GM08714 (cell line): ENCODE measurements around the gene MAP3K14.
"Not testable (repeated sequence)": the region's sequence is repeated elsewhere in the genome, so short reads cannot be mapped to it uniquely, and the experiment has no call there.

Experiments
- H3K4me3 ChIP-seq: fragments of 200-500 bp; sonication (Bioruptor generic); 2 replicates; pipeline ENCODE4 v1.5.1; 2014; ENCODE audit warnings: mild to moderate bottlenecking, low read length, inconsistent platforms
- ZNF274 ChIP-seq: IDR thresholded peaks from 2 replicates; pipeline ENCODE4 v1.6.1; 2012; ENCODE audit warnings: mild to moderate bottlenecking, low read depth, low read length

MAP3K14 gene

GRCh38 chr17:45261577-45262515, 55.0 kb downstream of the MAP3K14 start, which contains the start of gene SPATA32:
SPATA32 (minus strand) TSS chr17:45262094; CDS start chr17:45262016, 78 bp downstream.
- peak within 1 kb of the TSS; percentile 10; the same call in 1 of the 2 replicates for H3K4me3 ChIP-seq

GRCh38 chr17:45260204-45260783, 56.5 kb downstream of the MAP3K14 start:
- no peak for TF ChIP-seq ZNF274

More at GRCh38 chr17:45261577-45262515, 55.0 kb downstream of the MAP3K14 start, which contains the start of gene SPATA32:
- no peak for TF ChIP-seq ZNF274

GRCh38 chr17:45258981-45259380, 57.8 kb downstream of the MAP3K14 start:
- TF ChIP-seq ZNF274 = no peak
- H3K4me3 ChIP-seq = no peak overlapping the region

More at GRCh38 chr17:45260204-45260783, 56.5 kb downstream of the MAP3K14 start:
- H3K4me3 ChIP-seq = no peak overlapping the region

GRCh38 chr17:45257115-45257514, 59.7 kb downstream of the MAP3K14 start:
- H3K4me3 ChIP-seq = no peak overlapping the region

GRCh38 chr17:45256114-45256966, 60.5 kb downstream of the MAP3K14 start:
- no peak for TF ChIP-seq ZNF274
- no peak overlapping the region for H3K4me3 ChIP-seq

More at GRCh38 chr17:45257115-45257514, 59.7 kb downstream of the MAP3K14 start:
- TF ChIP-seq ZNF274 = no peak

GRCh38 chr17:45255358-45255757, 61.5 kb downstream of the MAP3K14 start:
- H3K4me3 ChIP-seq = no peak overlapping the region
- TF ChIP-seq ZNF274 = no peak

- TF ChIP-seq ZNF274 = no peak
Measured at GRCh38 chr17:45253879-45254278, 62.9 kb downstream of the MAP3K14 start.

GRCh38 chr17:45253237-45253636, 63.6 kb downstream of the MAP3K14 start:
- not testable (repeated sequence) for H3K4me3 ChIP-seq

More at GRCh38 chr17:45253879-45254278, 62.9 kb downstream of the MAP3K14 start:
- no peak overlapping the region for H3K4me3 ChIP-seq

- TF ChIP-seq ZNF274 = no peak
- H3K4me3 ChIP-seq = no peak overlapping the region
Measured at GRCh38 chr17:45251931-45252330, 64.9 kb downstream of the MAP3K14 start.

GRCh38 chr17:45248132-45248957, 68.5 kb downstream of the MAP3K14 start:
- no peak for TF ChIP-seq ZNF274
- H3K4me3 ChIP-seq = peak overlapping the region; percentile 72

GRCh38 chr17:45247429-45248131, 69.2 kb downstream of the MAP3K14 start:
- no peak for TF ChIP-seq ZNF274
- peak overlapping the region; percentile 72 for H3K4me3 ChIP-seq

GRCh38 chr17:45246861-45247428, 69.9 kb downstream of the MAP3K14 start:
- peak overlapping the region; percentile 60 for H3K4me3 ChIP-seq
- TF ChIP-seq ZNF274 = no peak
